Endometrial microvascular endothelial cells (primary cell): ENCODE data around the gene COL23A1. TPM values are rescaled to one million over a fixed set of nuclear protein-coding genes. Genes with fewer than 3 reads are reported as not detected.
"Not testable (repeated sequence)": the region's sequence is repeated elsewhere in the genome, so short reads cannot be mapped to it uniquely, and the experiment has no call there.

Experiments used
- in situ Hi-C: cut with HindIII; loops from 2 replicates; pipeline ENCODE4 v1.10.0; 2017; ENCODE audit warnings: low sequenced_read_pairs, low pct_unique_long_range_greater_than_20kb; ENCODE audit errors: inconsistent ontology term
- total RNA-seq: library from RNA; depleted of rRNA; stranded (reverse); fragments of >200 nt; gene quantifications from one replicate; pipeline ENCODE4 v1.2.3, GENCODE V29; 2015; ENCODE audit errors: inconsistent ontology term

The COL23A1 gene
- total RNA-seq, 1 donor from 2014 or later: not detected

DNA sequence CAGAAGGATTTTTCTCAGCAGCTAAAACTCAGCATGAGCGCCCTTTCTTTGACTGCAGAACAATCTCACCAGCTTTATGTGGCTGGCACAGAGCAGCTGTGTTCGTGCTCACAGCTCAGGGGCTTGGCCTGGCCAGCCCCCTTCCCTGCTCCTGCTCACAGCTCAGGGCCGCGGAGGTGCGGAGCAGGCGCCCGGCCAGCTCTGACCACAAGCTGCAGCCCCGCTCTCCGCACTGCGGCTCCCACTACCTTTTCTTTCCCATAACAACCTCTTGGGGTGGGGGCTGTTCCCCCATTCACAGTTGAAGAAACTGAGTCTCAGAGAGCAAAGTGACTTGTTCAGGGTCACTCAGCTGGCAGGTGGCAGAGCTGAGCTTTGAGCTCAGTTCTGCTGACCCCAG is 323.6 kb downstream of the COL23A1 start:
- in situ Hi-C loops: no loop called here

GRCh38 chr5:178265746-178266145 is 324.4 kb downstream of the COL23A1 start:
- in situ Hi-C loops: no loop called here

GRCh38 chr5:178264044-178264443 is 326.1 kb downstream of the COL23A1 start:
- in situ Hi-C loops: no loop called here

DNA sequence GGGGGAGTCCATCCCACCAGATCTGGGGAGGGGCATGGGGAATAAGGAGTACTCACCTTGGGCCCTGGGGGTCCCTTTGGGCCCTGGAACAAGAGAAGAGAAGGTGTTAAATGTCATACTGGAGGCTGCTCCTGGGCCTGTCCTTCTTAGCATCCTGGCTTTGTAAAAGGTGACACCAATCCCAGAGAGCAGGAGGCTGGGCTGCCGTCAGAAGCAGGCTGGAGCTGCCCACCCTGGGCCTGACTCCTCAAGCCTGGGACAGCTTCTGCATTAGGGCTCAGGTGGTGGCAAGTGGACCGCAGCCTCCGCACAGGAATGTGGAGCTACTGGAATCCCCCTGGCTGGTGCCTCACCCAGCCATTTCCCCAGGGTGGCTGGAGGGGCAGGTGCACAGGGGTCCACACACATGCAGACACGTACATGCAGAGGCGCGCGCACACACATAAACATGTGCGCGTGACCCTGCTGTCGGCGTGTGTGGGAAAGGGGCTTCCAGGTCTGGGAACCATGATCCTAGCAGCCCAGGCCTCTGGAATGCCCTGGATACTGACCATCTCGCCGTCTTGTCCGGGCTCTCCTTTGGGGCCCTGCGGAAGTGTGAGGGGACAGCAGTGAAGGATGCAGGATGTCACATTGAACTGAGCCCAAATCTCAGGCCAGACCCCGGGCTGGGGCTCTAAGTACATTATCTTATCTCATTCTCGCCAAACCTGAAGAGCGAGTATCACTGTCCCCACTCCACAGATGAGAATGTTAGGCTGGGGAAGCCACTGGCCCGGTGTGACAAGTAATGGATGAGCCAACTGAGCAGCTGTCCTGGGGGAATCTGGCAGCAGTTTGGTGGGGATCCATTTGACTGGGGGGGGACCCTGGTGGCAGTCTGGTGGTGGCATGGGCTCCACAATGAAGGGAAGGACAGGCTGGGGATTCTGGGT is 328.3 kb downstream of the COL23A1 start:
- in situ Hi-C loops: no loop called here

DNA sequence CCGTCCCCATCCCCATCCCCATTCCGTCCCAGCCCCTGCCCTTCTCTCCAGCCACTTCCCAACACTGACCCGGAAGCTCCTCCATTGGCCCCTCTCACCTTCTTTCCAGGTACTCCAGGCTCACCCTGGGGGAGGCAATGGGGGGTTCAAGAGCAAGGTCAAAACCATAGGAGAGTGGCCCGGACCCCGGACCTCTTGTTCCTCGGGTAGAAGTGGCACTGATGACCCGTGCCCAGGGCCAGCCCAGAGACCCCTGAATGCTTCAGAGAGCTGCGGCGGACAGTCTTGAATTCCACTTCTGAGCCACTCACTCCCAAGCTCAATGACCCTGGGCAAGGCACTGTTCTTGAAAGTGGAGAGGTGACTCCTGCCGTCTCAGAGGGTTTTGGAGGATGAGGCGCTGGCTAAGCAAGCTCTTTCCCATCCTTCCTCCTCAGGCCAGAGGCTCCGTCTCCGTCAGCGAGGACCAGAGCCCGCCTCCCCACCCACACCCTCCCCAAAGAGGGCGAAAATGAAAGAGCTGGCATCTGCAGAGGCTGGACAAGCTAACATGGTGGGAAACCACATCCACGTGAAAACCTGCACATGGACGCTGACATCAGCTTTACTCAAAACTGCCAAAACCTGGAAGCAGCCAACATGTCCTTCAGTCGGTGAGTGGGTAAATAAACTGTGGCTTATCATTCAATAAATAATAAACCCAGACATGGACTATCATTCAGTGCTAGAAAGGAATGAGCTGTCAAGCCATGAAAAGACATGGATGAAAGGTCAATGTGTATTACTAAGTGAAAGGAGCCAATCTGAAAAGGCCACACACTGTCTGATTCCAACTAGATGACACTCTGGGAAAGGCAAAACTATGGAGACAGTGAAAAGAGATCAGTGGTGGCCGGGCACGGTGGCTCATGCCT is 330.3 kb downstream of the COL23A1 start:
- in situ Hi-C loops: no loop called here

DNA sequence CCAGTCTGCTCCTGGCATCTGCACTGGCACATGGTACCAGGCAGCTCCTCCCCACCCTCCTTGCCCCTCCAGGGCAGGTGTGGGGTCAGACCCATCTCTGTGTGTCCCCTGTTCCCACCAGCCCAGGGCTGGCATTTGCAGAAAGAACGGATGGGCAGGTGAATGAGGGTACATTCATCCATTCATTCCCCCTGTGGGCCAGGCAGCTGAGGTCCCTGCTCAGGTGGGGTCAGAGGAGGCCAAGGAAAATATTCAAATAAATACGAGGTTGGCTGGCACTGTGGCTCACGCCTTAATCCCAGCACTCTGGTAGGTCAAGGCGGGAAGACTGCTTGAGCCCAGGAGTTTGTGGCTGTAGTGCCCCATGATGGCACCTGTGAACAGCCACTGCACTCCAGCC is 332.5 kb downstream of the COL23A1 start:
- in situ Hi-C loops: no loop called here

GRCh38 chr5:178256746-178257145 is 333.4 kb downstream of the COL23A1 start:
- in situ Hi-C loops: no loop called here

DNA sequence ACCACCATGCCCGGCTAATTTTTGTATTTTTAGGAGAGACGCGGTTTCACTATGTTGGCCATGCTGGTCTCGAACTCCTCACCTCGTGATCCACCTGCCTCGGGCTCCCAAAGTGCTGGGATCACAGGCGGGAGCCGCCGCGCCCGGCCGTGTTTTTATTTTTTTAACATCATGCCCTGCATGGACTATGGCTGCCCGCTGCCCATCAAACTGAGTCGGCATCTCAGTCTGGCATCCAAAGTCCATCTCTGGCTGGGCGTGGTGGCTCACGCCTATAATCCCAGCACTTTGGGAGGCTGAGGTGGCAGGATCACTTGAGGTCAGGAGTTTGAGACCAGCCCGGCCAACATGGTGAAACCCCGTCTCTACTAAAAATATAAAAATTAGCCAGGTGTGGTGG is 336.6 kb downstream of the COL23A1 start:
- in situ Hi-C loops: not testable (repeated sequence)

DNA sequence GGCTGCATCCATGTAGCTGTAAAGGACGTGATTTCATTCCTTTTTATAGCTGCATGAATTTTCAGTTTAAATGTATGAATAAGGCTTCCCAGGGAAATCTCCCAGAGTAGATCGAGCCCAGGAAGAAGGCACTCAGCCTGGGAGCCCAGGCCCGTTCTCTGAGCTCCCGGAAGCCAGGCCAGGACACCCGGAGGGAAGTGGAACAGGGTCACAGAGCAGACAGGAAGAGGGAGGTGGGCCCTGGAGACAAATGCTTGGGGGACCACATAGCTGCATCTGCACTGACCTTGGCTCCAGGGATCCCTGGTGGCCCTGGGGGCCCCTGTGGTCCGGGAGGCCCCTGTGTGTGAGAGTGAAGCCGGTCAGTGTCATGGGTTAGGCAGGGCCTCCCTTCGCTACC is 337.9 kb downstream of the COL23A1 start:
- in situ Hi-C loops: no loop called here

DNA sequence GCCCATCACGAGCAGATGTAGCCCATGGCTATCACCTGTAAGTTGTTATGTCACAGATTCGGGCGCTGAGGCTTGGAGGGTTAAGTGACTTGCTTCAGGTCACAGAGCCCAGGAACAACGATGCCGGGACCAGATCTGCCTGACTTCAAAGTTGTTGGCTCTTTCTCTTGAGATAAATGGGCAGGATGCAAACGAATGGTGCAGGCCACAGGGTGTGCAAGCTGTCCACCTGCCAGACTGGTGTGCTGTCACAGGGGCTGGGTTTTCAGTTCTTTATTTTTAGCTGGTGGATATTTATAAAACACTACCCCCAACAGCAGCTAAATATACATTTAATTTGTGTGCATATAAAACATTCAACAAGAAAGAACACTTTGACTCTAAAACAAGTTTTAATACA is 339.9 kb downstream of the COL23A1 start:
- in situ Hi-C loops: no loop called here

GRCh38 chr5:178249191-178249989 is 340.8 kb downstream of the COL23A1 start:
- in situ Hi-C loops: no loop called here

- in situ Hi-C loops: no loop called here
These were observed 341.4 kb downstream of the COL23A1 start for GRCh38 chr5:178248750-178249149.

DNA sequence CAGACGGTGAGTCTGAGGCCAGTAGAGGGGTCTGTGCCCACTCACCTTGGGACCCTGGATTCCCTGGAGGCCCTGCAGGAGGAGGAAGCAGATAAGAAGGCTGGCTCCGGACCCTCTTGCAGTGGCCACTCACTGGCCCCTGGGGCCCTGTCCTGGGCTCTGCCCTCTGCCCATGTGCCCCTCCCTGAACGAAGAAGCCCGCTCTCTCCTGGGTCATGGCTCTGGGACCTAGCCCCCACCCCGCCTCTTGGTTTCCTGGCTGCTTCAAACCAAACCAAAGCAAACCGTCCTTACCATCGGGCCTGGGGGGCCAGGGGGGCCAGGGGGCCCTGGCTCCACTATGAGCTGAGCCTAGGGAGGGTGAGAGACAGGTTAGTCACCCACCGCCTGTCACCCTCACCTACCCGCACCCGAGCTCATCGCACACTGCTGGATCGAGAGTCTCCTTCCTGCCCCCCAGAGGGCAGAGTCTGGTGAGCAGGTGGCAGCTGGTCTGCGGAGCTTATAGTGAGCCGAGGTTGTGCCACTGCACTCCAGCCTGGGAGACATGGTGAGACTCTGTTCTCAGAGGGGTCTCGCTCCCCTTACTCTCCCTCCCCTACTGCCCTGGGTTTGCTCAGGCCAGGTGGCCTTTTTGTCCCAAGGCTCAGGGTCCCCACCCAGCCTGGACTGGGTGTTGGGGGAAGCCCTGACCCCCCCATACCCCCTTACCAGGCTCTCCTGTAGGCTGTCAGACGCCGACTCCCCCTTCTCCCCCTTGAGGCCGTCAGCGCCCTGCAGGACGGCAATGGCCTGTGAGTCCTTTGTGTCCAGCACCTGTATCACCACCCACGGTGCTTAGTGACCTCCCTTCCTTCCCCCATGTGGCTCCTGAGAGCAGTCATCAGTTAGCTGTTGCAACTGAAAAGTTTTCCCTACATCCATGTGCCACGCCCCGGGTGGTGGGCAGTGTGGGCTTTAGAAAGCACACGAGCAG is 342.4 kb downstream of the COL23A1 start:
- in situ Hi-C loops: no loop called here

DNA sequence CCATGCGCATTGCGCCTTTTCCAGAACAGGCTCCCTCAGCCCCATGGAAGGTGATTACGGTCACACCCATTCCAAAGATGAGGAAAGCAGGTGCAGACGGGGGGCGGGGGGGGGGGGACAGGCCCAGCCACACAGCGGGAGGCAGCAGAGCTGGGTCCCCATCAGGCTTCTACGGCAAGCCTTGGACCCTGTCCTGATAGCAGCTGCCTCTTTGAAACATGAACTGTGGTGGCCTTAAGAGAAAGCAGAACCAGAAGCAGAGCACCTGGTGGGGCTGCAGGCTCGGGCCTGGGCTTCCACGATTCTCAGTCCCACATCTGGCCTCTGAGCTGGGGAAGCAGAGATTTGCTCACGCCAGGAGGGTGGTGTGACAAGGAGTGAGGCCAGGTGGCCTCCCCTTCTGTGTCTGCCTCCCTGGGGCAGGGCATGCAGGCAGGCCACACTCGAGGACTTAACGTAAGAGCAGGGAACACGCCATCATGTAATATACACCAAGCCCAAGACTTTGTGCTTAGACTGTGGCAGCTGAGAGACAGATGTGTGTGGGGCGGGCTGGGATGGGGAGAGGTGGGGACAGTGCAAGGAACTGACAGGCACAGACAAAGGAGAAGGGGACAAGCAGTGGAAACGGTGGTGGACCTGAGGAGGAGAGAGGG is 343.4 kb downstream of the COL23A1 start:
- in situ Hi-C loops: no loop called here

DNA sequence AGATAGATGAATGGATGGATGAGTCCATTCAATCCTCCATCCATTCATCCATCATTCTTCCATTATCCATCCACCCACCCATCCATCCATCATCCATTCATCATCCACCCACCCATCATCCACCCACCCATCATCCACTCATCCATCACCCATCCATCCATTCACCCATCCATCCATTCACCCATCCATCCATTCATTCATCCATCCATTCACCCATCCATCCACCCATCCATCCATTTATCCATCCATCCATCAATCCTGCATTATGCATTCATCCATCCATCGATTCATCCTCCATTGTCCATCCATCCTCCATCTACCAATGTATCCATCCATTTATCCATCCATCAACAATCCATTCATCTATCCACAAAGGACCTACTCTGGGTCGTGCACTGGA is 344.8 kb downstream of the COL23A1 start:
- in situ Hi-C loops: no loop called here

- in situ Hi-C loops: no loop called here
These were observed 345.6 kb downstream of the COL23A1 start for GRCh38 chr5:178244576-178244975.

GRCh38 chr5:178242416-178242815 is 347.8 kb downstream of the COL23A1 start:
- in situ Hi-C loops: no loop called here
